GM21367 (cell line): Measurements from ENCODE around the gene GPR137B.
"Not testable (repeated sequence)": the region's sequence is repeated elsewhere in the genome, so short reads cannot be mapped to it uniquely, and the experiment has no call there.

Experiments used
- ATAC-seq: cut with Tn5 transposase; IDR thresholded peaks from one replicate; pipeline ENCODE4 v1.9.1; 2021; ENCODE audit not compliant: unreplicated experiment

The GPR137B gene

GRCh38 chr1:236143104-236143948 lies 987 bp downstream of the GPR137B start:
- peak; percentile 18 for ATAC-seq

DNA sequence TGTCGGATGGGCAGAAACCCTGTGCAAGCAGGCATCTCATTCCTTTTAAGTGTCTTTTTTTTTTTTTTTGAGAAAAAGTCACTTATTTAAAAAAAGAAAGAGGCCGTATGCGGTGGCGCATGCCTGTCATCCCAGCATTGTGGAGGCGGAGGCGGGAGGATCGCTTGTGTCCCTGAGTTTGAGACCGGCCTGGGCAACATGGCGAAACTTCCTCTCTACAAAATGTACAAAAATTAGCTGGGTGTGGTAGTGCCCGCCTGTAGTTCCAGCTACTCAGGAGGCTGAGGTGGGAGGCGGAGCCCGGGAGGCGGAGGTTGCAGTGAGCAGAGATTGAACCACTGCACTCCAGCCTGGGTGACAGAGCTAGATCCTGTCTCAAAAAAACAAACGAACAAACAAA lies 1.7 kb downstream of the GPR137B start:
- no peak for ATAC-seq

DNA sequence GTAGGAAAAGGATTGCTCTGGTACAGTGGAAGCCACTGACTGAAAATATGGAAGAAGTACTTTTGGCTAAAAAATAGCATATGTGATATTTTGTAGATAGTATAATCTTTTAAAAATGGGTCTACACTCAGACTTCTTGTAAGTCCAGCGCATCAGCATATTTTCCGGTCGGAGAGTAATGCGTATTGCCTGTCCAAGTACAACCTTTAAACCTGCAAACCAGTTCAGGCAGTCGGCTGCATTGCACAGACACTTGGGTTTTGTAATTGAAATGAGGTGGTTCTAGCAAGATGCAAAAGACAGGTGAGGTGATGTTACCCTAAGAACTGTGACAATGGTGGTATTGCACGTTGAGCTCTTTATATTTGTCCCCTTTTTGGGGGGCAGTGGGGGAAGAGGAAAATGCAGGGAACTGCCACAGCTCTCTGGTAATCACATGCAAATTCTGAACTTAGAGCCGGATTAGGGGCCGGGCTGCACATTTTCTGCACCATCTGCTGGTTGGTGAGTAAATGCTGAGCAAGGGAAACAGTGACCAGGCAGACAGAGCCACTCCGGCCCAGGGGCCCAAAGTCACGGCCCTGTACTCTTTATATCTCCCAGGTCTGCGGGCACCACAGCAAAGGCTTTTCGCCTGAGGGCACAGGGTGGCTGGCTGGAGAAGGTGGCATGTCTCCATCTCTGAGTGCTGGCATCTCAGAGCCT lies 2.3 kb downstream of the GPR137B start:
- no peak for ATAC-seq

- ATAC-seq: no peak
Measured at GRCh38 chr1:236147068-236147467, 4.7 kb downstream of the GPR137B start.

DNA sequence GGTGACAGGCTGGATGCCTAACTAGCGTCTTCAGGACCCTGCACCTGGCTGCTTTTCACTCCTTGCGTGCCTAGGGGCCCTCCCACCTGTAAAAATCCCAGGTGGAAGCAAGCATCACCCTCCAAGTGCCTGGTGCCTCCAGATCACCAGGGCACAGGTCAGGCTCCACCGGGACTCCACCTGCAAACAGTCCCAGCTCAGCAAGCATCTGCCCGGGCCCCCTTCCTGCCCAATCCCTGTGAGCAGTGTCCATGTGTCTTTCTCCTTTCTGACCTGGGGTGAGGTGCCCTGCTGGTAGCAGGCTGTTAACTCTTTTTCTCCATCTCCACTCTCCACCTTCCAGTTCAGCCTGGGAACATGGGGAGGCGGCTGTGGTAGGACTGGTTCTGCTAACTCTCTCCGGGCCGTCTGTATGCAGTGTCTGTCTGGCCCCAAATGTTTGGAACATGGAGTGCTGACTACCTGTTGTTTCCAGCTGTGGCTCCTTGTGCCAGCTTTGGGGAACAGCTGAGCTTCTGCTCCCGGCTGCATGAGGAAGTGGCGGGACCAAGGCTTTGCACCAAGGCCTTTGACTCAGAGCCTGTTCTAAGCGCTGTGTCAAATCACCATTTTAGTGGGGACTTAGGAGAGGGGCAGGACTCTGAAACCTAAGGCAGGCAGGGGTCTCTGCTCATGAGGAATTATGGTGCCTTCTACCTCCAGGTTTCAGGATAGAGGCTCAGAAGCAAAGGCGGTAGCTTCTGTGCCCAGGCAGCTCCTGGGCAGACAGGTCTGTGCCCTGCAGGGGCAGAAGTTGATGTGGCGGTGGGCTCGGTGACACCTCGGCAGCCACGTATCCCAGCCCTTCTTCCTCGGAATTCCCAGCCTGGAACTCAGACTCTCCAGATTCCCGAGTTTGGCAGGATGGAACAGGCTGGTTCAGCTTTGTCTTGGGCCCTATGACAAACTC lies 5.5 kb downstream of the GPR137B start:
- ATAC-seq: no peak

GRCh38 chr1:236148470-236148845 lies 6.1 kb downstream of the GPR137B start:
- no peak for ATAC-seq

- ATAC-seq: no peak
Measured at GRCh38 chr1:236149003-236149595, 6.8 kb downstream of the GPR137B start.

- ATAC-seq: no peak
Measured at GRCh38 chr1:236149696-236150228, 7.4 kb downstream of the GPR137B start.

GRCh38 chr1:236150311-236150955 lies 8.1 kb downstream of the GPR137B start:
- ATAC-seq: no peak

GRCh38 chr1:236150986-236151385 lies 8.6 kb downstream of the GPR137B start:
- no peak for ATAC-seq

DNA sequence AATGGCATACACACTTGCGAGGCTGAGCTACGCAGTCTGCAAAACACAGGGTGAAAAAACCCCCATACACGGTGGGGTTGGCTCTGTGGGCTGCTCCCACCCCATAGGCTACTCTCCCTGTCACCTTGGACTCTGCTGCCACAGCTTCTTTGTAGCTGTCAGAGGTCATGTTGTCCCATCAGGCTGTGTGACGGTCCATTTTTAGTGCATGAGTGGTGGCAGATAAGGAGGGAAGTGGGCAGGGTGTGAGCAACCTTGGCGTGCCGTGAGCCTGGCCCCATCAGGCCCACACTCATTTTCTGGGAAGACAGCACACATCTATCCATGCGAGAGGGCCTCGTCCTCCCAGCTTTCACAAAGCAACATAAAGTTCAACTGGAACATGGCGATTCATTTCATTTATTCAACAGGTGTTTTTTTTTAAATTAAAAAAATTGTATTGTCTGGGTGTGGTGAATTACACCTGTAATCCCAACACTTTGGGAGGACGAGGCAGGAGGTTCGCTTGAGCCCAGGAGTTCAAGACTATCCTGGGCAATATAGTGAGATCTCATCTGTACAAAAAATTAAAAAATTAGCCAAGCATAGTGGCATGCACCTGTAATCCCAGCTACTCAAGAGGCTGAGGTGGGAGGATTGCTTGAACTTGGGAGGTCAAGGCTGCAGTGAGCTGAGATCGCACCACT lies 9.5 kb downstream of the GPR137B start:
- no peak for ATAC-seq

GRCh38 chr1:236154126-236154525 lies 11.8 kb downstream of the GPR137B start:
- no peak for ATAC-seq

DNA sequence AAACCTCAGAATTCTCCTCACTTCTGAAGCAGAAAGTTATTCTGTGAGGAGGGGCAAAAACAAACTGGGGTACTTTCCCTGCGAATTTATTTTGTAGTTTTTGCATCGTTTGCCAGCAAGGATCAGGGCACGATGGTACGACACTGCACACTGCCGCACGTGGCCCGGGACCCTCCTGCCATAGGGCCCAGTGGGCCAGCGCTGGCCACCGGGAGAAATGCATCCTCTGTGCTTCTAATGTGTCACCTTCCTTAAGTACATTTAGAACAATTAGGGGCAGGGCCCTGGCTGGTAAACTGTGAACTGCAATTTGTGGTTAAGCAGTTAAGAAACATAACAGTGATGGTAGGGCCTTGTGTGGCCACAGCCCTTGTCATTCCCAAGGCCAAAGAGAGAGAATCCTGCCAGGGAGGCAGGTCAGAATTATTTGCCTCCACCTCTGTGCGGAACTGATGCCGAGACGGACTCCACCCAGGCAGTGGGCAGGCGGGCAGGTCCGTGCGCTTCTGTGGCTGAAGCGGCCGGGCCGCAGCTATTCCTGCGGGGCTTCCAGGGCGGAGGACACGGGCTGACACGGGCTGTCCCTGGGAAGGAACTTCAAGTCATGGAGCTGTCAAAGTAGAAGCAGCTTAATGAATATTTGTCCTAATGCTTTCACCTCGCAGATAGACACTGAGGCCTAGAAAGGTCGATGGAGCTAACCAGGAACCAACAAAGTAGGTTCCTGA lies 12.5 kb downstream of the GPR137B start:
- no peak for ATAC-seq

DNA sequence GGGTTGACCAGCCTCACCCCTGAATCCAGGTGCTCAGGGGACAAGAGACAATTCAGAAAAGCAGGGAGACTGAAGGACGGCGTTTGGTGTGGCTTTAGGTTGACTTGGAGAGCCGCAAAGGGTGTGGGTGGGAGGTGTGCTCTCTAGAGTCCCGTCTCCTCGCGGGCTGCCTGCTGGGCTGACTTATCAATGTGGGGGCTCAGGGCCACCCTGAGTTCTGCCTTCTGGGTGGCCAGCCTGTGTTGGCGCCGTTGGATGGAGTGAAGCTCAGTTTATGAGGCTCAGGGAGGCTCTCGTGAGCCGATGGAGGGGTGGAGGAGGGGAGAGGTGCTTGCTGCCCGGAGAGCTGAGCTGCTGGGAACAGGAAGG lies 13.0 kb downstream of the GPR137B start:
- ATAC-seq: no peak

DNA sequence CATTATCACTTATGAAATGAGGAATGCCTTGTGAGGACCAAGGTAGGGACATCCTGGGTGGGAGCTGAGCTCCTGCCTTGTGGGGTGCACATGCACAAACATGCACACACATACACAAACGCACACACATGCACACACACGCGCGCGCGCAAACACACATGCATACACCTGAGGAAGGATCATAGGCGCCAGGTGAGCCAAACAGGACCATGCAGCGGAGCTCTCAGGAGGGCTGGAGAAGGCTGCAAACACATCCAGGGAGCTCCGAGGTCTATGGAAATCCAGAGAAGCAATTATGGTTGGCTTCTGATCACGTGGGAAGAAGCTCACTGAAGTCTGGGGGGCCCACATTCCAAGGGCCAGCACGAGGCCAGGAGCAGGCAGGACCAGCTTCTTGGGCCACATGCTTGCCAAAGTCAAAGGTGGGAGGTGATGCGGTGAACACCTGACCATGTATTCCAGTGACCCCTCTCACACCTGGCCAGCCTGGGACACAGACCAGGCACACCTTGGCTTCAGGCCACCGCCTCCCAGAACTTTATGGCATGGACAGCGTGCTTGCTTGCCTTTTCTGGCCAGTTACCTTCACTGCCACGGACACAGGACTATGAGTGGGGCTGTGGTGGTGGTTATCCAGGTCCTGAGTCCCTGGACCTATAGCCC lies 13.6 kb downstream of the GPR137B start:
- no peak for ATAC-seq

GRCh38 chr1:236156512-236157208 lies 14.3 kb downstream of the GPR137B start:
- peak; percentile 79 for ATAC-seq

DNA sequence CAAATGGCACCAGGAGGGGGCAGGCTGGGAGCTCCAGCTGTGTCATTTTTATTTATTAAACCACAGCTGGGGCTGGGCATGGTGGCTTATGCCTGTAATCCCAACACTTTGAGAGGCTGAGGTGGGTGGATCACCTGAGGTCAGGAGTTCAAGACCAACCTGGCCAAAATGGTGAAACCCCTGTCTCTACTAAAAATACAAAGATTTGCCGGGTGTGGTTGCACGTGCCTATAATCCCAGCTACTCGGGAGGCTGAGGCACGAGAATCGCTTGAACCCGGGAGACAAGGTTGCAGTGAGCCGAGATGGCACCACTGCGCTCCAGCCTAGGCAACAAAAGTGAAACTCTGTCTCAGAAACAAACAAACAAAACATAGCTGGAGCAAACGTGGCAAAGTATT lies 15.7 kb downstream of the GPR137B start:
- not testable (repeated sequence) for ATAC-seq

GRCh38 chr1:236158719-236159118 lies 16.4 kb downstream of the GPR137B start:
- ATAC-seq: no peak
